ENCODE results near the gene NOC4L. TPM values are rescaled to one million over a fixed set of nuclear protein-coding genes. Genes with fewer than 3 reads are reported as not detected.
"Not testable (repeated sequence)": the region's sequence is repeated elsewhere in the genome, so short reads cannot be mapped to it uniquely, and the experiment has no call there.

The NOC4L gene
- polyA plus RNA-seq, 1 donor: 9.8 TPM

DNA sequence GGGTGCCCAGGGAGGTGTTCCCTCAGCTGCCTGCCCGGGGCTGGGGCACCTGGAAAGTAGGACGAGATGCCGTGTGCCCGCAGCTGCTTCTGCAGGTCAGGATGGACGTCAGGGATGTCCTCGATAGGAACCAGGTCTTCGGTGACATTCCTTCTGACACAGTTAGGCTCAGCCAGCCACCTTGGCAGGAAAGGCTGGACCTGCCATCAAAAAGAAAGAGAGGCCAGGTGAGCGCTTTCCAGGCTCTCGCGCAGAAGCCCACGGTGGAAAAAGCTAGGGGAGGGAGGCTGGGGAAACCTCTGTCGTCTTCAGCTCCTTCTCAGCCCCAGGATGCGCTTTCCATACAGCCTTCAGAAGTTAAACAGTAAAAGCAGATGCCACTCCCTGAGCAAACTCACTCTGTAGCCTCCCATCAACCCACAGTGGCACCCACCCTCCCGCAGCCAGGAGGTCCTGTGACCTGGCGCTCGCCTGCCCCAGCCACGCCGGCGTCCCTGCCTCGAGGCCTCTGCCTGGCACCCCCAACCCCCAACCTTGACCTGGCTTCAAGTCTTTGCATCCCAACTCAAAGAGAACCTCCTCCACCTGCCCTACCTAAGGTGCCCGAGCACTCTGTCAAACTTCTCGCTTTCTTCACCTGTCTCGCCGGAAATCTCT lies 1.4 kb upstream of the NOC4L start:
- DNase-seq (ENCODE audit: low read depth): no peak

DNA sequence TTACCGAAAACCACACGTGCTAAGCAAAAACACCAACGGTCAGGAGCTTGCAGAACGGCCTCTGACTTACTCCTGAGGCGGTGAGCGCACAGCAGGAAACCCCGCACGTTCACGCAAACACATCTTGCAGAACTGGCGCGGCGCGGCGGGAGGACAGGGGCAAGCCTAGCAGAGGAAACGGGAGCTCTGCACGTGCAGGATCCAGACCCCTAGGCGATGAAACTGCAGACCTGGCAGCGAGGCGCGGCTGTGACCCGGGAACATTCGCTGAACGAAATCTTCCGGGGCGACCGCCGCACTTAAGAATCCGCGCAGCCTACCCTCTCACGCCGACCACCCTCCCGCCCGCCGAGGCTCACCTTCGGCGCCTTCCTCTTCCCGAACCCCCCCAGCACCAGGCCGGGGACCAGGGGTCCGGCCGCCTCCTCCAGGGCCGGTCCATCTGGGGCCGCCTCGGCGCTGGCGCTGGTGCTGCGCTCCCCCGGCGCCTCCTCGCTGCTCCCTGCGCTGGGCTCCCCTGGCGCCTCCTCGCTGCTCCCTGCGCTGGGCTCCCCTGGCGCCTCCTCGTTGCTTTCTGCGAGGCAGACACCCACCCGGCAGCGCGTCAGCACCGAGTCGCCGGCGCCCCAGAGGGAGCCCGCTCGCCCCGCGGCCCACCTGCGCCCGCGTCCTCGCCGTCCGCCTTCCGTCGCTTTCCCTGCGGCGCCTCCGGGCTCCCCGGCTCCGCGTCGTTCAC lies 753 bp upstream of the NOC4L start:
- no peak for DNase-seq (ENCODE audit: low read depth)

DNA sequence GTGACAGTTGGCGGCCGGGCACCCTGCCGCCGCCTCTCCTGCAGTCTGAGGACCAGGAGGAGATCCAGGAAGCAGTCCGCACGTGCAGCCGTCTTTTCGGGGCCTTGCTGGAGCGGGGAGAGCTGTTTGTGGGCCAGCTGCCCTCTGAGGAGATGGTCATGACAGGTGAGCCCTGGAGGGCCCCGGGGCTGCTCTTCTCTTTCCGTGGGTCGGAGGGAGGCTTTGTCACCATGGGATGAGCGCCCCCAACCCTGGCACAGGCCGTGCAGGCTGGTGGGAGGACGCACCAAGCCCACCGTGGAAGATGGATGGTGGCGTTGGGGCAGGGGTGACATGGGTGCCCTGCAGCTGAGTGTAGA lies 532 bp downstream of the NOC4L start:
- no peak for DNase-seq (ENCODE audit: low read depth)

DNA sequence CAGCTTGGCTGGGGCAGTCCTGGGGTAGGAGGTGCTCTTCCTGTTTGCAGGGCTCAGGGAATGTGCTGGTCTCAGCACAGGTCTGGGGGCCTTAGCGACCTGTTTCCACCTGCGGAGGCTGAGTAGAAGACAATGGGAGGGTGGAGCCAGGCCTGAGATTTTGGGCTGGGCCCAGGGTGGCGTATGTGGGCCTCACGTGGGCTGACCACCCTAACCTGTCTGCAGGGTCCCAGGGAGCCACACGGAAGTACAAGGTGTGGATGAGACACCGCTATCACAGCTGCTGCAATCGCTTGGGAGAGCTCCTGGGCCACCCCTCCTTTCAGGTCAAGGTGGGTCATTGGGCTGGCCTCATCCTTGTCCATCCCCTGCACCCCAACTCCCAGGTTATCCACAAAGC lies 1.1 kb downstream of the NOC4L start:
- DNase-seq (ENCODE audit: low read depth): no peak

DNA sequence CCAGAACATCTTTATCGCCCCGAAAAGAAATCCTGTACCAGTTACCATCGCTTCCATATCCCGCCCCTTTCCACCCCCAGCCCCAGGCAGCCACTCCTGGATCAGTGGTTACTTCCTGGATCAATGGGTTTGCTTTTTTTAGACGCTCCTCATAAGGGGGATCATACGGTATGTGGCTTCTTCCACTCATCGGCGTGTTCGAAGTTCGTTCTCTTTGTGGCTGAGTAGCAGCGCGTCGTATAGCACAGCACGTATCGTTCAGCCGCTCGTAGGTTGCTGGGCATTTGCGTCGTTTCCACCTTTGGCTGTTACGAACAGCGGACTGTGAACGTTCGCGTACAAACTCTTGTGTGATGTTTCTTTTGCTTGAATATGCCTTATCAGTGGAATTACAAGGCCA lies 1.8 kb downstream of the NOC4L start:
- no peak for DNase-seq (ENCODE audit: low read depth)

DNA sequence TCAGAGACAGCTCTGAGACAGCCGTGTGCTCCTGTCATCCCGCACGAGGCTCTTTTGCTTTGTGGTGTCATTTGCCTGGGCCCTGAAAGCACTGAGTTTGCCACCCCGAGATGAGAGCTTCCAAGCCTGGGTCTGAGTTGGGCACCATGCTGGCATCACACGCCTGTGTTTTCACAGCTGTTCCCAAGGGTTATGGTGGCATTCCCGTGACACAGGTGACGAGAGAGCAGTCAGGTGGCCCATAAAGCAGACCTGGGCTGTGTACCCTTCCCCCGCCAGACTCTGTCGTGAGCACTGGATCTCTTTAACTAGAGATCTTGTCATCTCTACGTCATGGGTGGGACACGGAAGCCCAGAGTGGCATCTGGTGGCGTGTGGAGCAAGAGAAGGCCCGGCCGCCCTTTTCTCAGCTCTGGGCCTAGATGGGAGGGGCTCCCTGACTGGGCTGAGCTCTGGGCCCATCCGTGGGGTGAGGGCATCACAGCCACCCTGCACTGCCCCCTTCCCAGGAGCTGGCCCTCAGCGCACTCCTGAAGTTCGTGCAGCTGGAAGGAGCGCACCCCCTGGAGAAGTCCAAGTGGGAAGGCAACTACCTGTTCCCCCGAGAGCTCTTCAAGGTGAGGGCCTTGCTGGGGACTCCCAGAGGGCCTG lies 2.6 kb downstream of the NOC4L start:
- DNase-seq (ENCODE audit: low read depth): no peak

DNA sequence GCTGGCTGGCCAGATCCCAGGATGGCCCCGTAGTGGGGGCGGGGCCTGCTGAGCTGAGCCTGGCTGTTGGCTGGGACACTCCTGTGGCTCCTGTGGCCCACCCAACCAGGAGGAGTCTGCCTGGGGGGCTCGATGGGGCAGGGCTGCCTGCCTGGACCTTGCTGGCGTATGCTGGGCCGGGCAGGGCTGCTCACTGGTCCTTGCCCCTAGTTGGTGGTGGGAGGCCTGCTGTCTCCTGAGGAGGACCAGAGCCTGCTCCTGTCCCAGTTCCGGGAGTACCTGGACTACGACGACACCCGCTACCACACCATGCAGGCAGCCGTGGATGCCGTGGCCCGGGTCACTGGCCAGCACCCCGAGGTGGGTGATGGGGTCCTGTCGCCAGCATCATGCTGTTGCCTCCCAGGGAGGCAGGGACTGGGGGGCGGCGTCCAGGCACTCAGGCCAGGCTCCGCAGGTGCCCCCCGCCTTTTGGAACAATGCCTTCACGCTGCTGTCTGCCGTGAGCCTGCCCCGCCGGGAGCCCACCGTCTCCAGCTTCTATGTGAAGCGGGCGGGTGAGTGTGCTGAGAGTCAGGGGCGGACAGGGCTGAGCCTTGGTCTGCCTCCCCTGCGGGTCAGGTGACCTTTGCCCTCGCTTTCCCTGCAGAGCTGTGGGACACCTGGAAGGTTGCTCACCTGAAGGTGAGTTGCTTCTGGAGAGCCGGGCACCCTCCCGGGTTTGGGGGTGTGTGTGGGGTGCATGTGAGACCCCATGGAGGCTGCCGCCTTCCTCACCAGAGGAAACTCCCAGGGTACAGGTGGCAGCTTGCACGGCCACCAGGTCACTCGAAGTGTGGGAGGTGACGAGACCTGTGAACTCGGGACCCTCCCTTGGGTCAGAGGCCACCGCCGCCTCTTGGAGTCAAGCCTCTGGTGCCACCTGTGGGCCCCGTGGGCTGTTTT lies 3.4 kb downstream of the NOC4L start:
- no peak for DNase-seq (ENCODE audit: low read depth)

DNA sequence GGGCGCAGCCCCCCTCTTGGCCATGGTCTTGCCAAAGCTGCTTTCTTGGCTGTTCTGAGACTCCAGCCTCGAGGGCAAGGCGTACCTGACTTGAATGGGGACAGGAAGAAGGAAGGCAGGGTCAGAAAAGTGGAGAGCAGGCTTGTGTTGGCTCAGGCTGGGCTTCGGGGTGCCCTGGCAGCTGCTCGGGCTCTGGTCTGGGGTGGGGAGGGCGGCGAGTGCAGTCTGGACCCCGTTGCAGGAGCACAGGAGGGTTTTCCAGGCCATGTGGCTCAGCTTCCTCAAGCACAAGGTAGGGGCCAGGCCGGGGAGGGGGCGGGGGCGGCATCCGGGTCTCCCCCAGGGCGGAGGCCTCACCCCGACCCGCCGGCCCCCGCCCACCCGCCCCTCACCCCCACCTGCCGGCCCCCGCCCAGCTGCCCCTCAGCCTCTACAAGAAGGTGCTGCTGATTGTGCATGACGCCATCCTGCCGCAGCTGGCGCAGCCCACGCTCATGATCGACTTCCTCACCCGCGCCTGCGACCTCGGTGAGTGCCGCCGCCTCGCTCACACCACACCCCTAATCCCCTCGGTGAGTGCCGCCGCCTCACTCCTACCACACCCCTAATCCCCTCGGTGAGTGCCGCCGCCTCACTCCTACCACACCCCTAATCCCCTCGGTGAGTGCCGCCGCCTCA lies 4.2 kb downstream of the NOC4L start:
- DNase-seq (ENCODE audit: low read depth): no peak

DNA sequence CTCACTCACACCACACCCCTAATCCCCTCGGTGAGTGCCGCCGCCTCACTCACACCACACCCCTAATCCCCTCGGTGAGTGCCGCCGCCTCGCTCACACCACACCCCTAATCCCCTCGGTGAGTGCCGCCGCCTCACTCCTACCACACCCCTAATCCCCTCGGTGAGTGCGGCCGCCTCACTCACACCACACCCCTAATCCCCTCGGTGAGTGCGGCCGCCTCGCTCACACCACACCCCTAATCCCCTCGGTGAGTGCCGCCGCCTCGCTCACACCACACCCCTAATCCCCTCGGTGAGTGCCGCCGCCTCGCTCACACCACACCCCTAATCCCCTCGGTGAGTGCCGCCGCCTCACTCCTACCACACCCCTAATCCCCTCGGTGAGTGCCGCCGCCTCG lies 5.3 kb downstream of the NOC4L start:
- DNase-seq (ENCODE audit: low read depth): not testable (repeated sequence)

DNA sequence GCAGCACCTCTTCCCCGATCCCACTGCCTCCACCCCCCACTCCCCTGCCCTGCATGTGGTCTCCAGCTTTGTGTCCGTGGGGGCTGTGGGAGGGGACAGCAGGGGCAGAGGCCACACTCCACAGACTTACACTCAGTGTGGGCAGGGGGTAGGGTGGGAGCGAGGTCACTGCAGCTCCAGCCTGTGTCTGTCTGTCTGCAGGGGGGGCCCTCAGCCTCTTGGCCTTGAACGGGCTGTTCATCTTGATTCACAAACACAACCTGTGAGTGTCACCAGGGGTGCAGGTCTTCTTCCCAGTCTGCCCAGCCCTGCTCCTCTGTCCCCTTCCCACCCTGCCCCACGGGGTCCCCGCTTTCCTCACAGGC lies 6.5 kb downstream of the NOC4L start:
- DNase-seq (ENCODE audit: low read depth): no peak

DNA sequence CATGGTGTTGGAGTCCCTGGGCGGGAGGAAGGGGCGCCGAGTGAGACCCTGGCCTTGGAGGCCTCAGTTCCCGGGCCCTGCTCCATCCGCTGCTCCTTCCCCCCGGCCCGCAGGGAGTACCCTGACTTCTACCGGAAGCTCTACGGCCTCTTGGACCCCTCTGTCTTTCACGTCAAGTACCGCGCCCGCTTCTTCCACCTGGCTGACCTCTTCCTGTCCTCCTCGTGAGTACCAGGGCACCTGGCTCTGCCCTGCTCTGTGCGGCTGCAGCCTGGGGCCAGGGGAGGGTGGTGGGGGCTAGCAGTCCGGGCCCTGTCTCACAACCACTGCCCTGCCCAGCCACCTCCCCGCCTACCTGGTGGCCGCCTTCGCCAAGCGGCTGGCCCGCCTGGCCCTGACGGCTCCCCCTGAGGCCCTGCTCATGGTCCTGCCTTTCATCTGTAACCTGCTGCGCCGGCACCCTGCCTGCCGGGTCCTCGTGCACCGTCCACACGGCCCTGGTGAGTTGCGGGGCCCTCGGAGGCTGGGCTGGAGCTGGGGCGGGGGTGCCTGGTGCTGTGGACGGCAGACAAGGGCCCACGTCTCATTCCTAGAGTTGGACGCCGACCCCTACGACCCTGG lies 7.0 kb downstream of the NOC4L start:
- DNase-seq (ENCODE audit: low read depth): no peak

DNA sequence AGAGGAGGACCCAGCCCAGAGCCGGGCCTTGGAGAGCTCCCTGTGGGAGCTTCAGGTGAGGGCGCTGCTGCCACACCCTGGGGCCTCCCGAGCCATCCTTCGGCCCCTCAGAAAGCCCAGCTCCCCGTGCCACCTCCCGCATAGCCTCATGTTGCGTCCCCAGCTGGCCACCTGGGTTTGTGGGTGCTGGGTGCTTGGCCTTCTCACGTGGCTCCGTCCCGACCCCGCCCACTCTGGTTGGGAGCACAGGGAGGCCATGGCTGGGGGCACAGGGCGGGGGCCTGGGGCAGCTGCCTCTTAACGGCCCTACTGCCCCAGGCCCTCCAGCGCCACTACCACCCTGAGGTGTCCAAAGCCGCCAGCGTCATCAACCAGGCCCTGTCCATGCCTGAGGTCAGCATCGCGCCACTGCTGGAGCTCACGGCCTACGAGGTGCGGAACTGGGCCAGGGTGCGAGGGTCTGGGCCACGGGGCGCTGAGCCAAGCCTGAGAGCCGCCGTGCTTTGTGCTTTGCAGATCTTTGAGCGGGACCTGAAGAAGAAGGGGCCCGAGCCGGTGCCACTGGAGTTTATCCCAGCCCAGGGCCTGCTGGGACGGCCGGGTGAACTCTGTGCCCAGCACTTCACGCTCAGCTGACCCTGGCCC lies 7.6 kb downstream of the NOC4L start:
- no peak for DNase-seq (ENCODE audit: low read depth)

DNA sequence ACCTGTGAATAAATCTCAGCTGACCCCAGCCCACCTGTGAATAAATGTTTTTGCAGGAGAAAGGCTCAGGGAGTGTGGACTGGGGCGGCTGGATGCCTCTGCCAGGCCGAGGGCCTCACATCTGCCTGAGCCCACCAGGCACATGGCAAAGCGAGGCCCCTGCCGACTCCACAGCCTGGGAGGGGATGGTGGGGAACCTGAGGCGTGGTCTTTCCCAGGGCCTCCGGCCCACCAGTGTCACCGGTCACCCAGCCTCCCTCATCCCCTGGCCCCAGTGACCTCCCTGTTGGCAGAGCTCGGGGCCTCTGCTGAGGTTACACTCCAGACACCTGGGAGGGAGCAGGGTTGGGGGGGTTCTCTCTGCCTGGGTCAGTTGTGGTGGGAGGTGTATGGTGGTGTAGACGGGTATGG lies 8.2 kb downstream of the NOC4L start:
- no peak for DNase-seq (ENCODE audit: low read depth)

DNA sequence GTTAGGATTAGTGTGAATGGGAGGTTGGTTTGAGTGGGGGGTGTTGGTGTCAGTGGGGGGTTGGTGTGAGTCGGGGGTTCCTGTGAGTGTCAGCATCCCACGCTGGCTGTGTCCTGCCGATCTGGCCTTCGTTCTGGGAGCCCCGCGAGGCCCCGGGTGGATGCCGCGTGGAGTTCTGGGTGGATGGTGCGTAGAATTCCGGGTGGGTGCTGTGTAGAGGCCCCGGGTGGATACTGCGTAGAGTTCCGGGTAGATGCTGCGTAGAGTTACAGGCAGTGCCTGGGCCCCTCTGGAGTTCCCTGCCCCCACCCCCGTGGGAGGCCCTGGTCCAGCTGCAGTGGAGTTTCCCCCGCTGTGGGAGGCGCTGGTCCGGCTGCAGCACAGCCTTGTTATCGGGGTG lies 8.7 kb downstream of the NOC4L start:
- DNase-seq (ENCODE audit: low read depth): no peak

DNA sequence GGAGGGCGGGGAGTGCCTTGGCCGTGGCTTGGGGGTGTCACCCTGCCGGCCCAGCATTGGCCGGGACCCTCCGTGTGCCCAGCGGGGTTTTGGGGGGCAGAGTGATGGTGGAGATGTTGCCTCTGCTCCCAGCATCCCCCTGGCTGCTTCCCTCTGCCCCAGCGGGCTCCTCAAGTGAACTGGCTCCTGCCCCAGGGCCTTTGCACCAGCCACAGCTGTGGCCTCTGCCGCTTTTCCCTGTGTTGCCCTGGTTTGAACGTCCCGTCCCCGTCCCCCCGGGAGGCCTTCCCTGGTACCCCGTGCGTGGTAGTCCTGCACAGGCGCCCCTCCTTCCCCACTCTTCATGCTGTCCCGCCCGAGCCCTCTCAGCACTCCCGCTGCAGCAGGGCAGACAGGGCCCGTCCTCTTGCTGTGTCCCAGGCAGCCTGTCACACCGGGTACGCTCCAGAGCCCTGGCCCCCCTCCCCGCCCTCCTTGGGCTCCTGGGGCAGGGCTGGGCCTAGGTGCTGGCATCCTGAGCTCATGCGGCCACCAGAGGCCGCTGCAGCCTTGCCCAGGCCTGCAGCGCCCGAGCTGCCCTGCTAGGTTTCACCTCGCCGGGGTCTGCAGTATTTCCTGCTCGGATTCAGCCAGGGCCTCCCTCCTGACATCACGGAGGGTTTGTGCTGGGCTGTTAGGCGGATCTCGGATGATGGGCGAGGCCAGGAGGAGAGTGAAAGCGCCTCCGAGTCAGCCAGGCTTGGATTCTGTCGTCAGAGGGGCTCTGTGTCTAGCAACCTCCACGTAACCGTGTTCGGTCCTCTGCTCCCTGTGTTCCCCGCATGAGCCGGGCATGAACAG lies 9.5 kb downstream of the NOC4L start:
- DNase-seq (ENCODE audit: low read depth): peak; percentile 45

DNA sequence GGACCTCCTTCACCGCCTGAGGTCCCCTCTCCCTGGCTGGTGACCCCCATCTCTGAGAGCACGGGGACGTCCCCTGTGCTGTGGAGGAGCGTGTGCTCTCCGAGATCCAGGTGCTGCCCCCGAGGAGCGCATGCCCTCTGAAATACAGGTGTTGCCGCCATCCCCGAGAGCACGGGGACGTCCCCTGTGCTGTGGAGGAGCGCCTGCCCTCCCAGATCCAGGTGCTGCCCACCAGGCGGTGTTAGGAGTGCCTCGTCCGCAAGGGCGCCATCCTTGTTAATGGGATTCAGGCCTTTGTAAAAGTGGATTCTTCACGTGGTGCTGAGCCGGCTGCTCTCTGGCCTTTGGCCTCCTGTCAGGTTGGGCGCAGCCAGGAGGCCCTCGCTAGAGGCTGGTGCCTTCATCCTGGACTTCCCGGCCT lies 10.1 kb downstream of the NOC4L start:
- no peak for DNase-seq (ENCODE audit: low read depth)

DNA sequence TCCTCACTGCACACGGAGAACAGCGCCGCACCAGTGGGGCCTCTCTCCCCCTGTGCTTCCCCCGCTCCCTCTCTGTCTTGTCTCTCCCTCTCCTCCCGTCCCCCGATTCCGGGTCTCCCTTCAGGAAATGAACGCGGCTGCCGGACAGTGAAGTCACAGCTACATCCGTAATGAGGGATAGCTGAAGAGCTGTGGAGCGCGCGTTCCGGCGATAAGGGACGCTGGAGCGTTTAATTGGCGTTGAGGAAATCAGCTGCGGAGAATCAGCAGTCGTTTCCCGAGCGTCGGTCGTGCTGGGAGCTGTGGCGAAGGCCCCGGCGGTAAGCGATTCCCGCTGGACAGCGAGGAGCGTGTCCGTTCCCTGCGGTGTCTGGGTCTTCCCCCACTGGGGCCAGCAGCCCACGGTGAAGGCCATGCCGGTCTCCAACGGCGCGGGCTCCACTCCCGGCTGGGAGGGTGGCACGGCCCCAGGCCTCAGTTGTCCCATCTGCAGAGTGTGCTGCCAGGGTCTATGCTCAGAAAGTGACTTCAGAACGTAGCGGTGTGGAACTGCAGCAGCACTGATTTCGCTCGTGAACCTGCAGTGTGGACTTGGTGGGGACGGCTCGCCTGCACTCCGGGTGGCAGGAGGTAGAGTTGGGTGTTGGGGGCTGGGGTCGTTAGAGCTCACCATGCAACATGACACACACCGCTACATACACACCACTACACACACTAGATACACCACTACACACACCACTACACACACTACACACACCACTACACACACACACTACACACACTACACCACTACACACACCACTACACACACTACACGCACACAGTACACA lies 10.9 kb downstream of the NOC4L start:
- no peak for DNase-seq (ENCODE audit: low read depth)

DNA sequence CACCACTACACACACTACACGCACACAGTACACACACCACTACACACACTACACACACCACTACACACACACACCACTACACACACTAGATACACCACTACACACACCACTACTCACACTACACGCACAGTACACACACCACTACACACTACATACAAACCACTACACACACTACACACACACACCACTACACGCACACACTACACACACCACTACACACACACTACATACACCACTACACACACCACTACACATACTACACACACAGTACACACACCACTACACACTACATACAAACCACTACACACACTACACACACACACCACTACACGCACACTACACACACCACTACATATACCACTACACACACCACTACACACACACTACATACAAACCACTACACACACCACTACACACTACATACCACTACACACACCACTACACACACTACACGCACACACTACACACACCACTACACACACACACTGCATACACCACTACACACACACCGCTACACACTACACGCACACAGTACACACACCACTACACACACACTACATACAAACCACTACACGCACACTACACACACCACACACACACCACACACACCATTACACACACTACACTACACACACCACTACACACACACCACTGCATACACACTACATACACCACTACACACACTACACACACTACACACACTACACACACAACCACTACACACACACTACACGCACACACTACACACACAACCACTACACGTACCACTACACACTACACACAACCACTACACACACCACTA lies 11.7 kb downstream of the NOC4L start:
- no peak for DNase-seq (ENCODE audit: low read depth)
